ENCODE measurements around the gene PIMREG. TPM values are rescaled to one million over a fixed set of nuclear protein-coding genes. Genes with fewer than 3 reads are reported as not detected.

PIMREG gene, protein sequence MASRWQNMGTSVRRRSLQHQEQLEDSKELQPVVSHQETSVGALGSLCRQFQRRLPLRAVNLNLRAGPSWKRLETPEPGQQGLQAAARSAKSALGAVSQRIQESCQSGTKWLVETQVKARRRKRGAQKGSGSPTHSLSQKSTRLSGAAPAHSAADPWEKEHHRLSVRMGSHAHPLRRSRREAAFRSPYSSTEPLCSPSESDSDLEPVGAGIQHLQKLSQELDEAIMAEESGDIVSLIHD
- total RNA-seq: 0.40 and 17.2 TPM in 2 replicates

- peak; percentile 75 for DNase-seq (ENCODE audit: low read depth)
These were observed at the start of gene PIMREG for GRCh38 chr17:6443692-6444570. Gene PIMREG (plus strand): TSS chr17:6444455. CDS start chr17:6445111, 656 bp downstream.

GRCh38 chr17:6398955-6399354, 45.3 kb upstream of the PIMREG start:
- no peak for DNase-seq (ENCODE audit: low read depth)

GRCh38 chr17:6402258-6402657, 42.0 kb upstream of the PIMREG start:
- DNase-seq (ENCODE audit: low read depth): no peak

GRCh38 chr17:6408276-6408675, 36.0 kb upstream of the PIMREG start:
- DNase-seq (ENCODE audit: low read depth): no peak

- no peak for DNase-seq (ENCODE audit: low read depth)
These were observed 35.5 kb upstream of the PIMREG start for GRCh38 chr17:6408735-6409134.

DNA sequence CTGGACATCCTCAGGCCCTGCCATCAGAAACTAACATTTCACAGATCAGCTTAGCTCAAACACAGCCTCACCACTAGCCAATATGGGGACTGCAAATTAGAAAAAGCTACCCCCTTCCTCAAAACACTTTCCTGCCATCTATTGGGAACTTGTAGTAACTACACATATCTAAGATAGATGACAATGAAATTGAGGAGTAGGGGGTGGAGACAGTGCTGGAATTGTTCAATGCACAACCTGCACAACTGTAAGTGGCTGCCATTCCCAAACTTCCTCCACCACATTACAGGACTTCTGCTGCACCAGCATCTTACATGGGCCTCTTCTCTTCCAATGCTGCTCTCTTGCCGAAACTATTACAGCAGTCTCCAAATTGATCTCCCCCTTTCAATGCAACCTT, 31.2 kb upstream of the PIMREG start:
- DNase-seq (ENCODE audit: low read depth): peak; percentile 57

DNA sequence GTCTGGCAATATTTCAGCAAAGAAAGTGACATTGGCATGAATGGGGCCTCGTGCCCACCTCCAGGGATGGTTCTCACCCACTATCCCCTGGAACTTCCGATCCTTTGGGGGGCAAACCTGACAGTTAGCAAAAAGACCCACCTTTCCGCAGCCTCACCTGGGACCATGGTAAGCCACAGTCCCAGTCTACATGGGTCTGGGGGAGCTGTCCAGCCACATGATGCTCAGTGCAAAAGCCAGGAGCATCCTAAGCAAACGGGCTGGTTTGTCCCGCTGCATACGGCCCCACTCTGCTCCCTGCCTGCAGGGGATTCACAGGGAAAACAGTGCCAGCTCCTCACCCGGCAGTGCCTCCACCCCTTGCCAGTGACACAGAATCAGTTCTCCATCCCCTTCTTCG, 28.6 kb upstream of the PIMREG start:
- DNase-seq (ENCODE audit: low read depth): no peak

- DNase-seq (ENCODE audit: low read depth): no peak
These were observed 24.0 kb upstream of the PIMREG start for GRCh38 chr17:6420173-6420641.

GRCh38 chr17:6421700-6422604, 22.3 kb upstream of the PIMREG start:
- peak; percentile 35 for DNase-seq (ENCODE audit: low read depth)

GRCh38 chr17:6422654-6423241, 21.5 kb upstream of the PIMREG start:
- DNase-seq (ENCODE audit: low read depth): no peak

DNA sequence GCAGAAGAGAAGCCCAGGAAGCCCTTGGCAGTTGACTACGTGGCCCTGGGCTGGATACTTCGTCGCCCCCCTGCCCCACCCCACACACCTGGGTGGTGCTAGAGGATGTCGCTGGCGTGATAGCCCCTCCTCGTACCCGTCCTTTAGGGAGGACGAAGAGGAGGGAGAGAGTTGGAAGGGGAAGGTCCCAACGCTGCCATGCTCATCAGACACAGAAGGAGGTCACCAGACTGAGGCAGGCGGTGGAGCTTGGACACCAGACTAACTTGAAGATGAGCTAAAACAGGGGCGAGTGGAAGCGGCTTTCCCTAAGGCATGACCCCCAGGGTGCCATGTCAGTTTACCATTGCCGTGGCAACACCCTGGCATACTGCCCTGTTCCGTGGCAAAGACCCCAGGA, 20.3 kb upstream of the PIMREG start:
- no peak for DNase-seq (ENCODE audit: low read depth)

- no peak for DNase-seq (ENCODE audit: low read depth)
These were observed 18.8 kb upstream of the PIMREG start for GRCh38 chr17:6425407-6425806.

DNA sequence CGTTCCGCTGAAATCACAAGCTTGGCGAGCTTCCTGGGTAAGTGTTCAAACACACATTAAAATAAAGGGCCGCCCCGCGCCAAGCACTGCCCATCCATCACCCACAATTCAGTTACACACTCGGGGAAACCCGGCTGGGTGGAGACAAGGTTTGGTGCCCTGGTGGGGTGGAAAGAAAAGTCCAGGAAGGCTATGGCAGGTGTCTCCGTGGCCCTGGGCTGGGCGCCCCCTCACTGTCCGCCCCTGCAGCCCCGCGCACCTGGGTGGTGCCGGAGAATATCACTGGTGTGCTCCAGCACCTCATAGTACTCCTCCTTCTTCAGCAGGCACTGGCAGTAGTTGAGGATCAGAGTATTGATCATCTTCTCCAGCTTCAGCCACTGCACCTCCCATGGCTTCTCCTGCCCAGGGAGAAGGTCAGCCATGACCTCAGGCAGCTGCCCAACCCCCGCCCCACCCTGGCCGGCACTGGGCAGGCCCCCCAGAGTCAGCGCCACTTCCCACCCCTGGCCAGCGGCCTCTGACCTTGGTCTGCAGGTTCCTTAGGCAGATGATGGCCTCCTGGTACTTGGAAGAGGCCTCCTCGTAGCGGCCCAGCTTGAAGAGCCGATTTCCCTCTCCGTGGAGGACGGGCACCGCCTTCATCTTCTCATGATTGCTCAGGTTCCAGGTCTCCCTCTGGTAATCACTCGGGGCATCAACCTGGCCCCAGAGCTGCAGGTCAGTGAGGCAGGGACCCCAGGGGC, 17.7 kb upstream of the PIMREG start:
- DNase-seq (ENCODE audit: low read depth): no peak

DNA sequence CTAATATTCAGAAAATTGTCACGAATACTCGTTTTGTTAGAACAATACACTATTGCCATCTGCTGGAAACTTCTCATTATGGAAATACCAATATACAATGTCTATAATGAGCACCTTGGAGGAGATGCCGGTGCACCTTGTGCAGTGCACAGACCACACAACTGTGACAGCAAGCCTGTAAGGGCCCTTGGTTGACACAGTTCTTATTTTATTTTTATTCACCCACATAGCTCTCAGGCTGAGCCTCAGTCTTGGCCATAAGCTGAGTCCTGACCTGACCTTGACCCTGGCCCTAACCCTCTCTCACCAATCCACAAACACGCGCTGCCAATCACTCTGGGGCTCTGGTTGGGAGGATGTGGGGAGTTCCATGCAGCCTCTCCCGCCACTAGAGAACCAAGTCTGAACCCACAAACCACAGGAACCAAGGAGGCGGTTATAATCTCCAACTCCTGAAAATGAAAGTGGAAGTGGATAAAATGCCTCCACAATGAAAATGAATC, 16.9 kb upstream of the PIMREG start:
- peak; percentile 32 for DNase-seq (ENCODE audit: low read depth)

DNA sequence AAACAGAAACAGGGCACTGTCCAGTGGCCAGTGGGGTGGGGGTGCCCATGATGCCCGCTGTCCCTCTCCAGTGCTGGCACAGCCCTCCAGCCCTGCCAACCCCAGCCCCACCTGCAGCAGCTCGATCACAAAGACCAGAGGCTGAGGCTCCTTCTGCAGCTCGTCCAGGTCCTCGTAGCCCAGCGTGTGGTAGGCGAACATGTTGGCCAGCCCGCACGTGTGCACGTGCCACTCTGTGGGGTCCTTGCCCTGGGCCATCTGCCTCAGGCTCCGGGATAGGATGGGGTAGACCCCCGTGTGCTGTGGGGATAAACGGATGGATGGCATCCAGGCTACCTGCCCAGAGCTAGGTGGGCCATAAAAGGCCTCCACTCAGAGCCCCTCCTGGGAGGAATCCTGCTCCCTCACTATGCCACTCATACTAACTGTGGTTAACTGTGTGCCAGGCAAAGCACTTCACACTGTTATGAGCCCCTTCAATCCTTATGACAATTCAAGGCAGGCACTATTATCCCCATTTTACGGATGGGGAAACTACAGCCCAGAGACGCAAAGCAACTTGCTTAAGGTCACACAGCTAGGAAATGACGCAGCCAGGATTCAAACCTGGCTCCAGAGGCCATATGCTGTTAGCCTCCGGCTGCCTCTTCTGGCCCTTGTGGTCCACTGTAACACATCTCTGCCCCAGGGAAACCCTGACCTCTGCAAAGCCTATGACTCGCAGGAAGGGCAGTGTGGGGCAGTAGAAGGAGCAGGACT, 15.9 kb upstream of the PIMREG start:
- DNase-seq (ENCODE audit: low read depth): no peak

- no peak for DNase-seq (ENCODE audit: low read depth)
These were observed 15.0 kb upstream of the PIMREG start for GRCh38 chr17:6429266-6429665.

- no peak for DNase-seq (ENCODE audit: low read depth)
These were observed 13.5 kb upstream of the PIMREG start for GRCh38 chr17:6430769-6431168.

GRCh38 chr17:6435051-6435450, 9.2 kb upstream of the PIMREG start, which contains the start of gene AIPL1:
Gene AIPL1 (minus strand): TSS chr17:6435121. CDS start chr17:6435104, 17 bp downstream.
- DNase-seq (ENCODE audit: low read depth): no peak

DNA sequence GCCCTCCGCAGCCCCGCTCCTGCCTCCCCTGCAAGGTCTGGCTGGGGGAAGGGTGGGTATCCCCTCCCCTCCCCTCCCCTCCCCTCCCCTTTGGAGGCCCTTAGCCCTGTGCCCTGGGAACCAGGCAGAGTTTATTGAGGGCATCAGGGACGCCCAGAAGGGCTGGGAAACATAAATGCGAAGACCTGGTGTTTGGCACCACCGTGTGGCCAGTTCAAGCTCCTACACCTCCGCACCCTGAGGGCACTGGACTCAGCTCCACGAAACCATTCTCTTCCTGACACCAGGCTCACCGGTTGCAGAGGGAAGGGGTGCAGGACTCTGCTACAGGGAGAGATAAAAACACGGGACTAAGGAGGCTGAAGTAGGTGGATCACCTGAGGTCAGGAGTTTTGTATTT, 8.3 kb upstream of the PIMREG start:
- DNase-seq (ENCODE audit: low read depth): peak; percentile 42

- DNase-seq (ENCODE audit: low read depth): no peak
These were observed 6.8 kb upstream of the PIMREG start for GRCh38 chr17:6437466-6437865.
